ENCODE results near the gene ZNF766.
"Not testable (repeated sequence)": the region's sequence is repeated elsewhere in the genome, so short reads cannot be mapped to it uniquely, and the experiment has no call there.

Gene ZNF766
- total RNA-seq = 25.6 to 40.7 reads per million in 2 donors

GRCh38 chr19:52269338-52270261, at the start of gene ZNF766:
Gene ZNF766, plus strand, starts transcription at chr19:52269587. Its CDS starts 27 bp downstream, at chr19:52269614.
- DNase-seq = peak; percentile 93 to 97 (median 95)

GRCh38 chr19:52219611-52220010, 49.8 kb upstream of the ZNF766 start:
- no peak for DNase-seq

DNA sequence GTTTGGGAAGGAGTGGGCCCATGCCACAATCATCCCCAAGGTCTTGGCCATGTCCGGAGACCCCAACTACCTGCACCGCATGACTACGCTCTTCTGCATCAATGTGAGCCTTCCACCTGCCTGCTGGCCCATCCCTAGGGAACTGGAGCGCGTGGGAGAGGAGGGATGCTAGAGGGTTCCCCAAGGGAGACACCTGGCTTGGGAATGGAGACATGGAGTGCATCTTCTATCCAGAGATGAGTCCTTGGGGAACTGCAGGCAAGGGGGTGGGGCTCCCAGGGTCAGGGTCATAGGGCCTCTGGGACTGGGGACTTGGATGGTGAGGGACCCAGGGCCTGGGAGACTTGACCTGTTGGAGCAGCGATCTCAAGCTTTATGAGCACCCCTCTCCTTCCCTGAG, 48.4 kb upstream of the ZNF766 start:
- no peak for DNase-seq

DNA sequence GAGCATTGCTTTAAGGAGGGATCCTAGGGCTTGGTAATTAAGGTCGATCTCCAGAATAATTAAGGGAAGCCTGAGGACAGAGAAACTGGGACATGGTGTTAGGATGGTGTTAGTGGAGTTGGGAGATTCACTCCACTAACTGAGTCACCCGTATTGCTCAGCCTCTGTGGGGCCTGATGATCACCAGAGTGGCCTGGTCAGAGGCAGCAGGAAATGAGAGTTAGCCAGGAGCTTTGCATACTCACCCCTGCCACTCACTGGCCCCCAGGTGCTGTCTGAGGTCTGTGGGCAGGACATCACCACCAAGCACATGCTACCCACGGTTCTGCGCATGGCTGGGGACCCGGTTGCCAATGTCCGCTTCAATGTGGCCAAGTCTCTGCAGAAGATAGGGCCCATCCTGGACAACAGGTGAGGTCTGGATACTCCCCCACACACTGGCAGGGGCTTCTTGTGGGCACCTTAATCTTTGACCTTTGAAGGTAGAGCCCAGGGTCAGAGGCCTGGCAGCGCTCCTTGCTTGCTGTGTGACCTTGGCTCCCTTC, 47.5 kb upstream of the ZNF766 start:
- no peak for DNase-seq

DNA sequence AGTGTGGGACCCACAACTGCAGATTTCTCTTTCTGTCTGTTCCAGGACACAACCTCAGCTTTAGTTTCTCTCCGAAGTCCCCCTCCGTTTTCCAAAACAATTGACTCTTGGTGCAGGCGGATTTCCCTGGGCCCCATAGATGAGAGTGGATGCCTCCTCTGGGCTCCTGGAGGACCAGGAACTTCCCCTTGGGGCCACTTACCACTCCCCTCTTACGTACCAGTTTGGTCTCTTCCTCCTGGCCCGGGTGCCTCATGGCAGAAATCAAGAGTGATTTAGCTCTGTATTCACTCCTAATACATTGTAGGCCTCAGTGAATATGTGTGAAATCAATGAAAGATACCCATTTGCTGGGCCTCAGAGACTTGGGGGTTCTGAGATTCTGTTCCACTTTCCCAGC, 45.2 kb upstream of the ZNF766 start:
- DNase-seq = no peak

- no peak for DNase-seq
These were observed 42.7 kb upstream of the ZNF766 start for GRCh38 chr19:52226652-52227051.

DNA sequence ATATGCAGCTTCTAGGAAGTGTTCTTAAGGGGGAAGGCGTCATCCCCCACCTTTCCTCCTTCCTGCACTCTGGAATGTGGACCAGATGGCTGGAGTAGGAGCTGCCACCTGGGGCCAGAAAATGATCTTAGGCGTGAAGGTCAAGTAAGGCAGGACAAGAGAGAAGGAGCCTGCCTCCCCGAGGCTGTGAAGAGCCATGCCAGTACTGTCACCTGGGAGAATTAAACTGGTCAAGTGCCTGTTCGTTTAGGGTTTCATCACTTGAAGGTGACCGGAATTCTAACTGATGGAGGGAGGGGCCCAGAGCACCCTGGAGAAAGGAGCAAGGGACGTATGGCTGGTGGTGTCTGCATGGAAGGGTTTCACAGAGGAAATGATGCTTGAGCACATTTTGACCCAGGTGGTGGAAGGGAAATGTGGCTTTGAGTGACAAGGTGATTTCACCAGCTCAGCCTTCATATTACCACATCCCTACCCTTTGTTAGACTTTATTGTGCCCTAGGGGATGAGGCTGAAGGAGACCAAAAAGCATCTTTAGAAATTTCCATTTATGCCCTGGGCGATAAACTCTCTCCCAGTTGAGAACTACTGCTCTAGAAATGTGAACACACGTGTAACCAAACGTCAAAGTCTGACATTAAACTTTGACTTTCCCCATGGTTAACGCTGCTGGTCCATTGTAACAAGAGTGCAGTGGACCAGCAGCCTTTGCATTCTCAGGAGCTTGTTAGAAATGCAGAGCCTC, 42.0 kb upstream of the ZNF766 start:
- DNase-seq = no peak

GRCh38 chr19:52227980-52228379, 41.4 kb upstream of the ZNF766 start:
- DNase-seq = no peak

- no peak for DNase-seq
These were observed 39.9 kb upstream of the ZNF766 start for GRCh38 chr19:52229524-52229923.

GRCh38 chr19:52230685-52231084, 38.7 kb upstream of the ZNF766 start:
- DNase-seq = no peak

DNA sequence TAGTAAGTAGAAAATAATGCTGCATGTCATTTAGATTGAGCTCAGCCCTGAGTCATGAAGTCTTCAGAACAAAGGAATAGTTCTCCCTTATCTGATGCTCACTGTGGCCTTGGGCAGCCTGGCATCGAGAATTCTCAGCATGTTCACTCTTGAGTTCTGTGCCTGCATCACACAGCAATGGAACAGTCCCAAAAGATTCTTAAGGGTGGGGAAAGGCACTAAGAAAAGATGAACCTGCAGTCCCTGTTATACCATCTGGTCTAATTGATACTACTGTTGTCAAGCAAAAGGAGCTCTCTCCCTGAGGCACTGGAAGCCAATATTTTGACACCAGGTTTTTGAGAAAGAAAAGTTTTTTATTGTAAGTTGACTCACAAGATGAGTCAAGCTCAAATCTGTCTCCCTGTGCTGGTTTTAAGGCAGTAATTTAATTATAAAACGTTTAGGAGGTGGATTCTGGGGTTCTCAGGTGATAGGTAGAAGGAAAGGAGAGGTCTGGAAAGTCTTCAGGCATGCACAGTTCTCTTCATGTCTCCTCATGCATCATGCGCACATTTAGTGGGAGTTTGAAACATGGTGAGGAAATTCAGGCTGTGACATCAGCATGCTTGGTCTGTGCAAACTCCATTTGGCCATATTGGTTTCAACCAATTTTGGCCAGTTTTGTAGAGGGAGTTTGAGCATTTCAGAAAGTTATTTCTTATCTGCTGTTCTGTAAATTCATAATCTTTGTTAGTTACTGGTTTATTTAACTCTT, 38.1 kb upstream of the ZNF766 start:
- DNase-seq = no peak

GRCh38 chr19:52234406-52234805, 35.0 kb upstream of the ZNF766 start:
- no peak for DNase-seq

GRCh38 chr19:52237197-52237596, 32.2 kb upstream of the ZNF766 start:
- DNase-seq = no peak

DNA sequence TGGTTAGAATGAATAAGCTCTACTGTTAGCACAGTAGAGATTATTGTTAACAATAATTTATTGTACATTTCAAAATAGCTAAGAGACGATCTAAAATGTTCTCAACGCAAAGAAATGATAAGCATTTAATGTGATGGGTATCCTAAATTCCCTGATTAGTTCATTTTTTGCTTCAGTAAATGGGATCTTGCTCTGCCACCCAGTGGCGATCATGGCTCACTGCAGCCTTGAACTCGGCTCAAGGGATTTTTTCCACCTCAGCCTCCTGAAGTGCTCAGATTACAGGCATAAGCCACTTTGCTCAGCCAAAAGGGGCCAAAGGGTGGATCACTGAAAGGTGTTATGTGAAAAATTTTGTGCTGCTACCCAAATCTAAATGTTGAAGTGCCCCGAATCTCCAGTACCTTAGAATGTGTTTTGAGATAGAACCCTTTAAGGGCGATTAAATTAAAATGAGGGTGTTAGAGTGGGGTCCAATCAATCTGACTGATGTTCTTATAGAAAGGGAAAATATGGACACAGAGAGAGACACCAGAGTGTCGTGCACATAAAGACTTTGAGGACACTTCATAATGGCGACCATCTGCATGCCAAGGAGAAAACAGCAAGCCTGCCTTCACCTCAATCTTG, 31.5 kb upstream of the ZNF766 start:
- DNase-seq = peak in 4 of 5 experiments; percentile 12 to 60 (median 30)

- no peak for DNase-seq
These were observed 25.4 kb upstream of the ZNF766 start for GRCh38 chr19:52244021-52244420.

GRCh38 chr19:52248241-52248640, 21.1 kb upstream of the ZNF766 start:
- peak in 4 of 5 experiments; percentile 28 to 40 (median 34) for DNase-seq

- DNase-seq = no peak
These were observed 11.0 kb upstream of the ZNF766 start for GRCh38 chr19:52258426-52258825.

- DNase-seq = not testable (repeated sequence)
These were observed 3.8 kb upstream of the ZNF766 start for GRCh38 chr19:52265556-52265955.

- peak in 1 of 5 experiments; percentile 36 for DNase-seq
These were observed 989 bp downstream of the ZNF766 start for GRCh38 chr19:52270266-52270885.

GRCh38 chr19:52273301-52273700, 3.9 kb downstream of the ZNF766 start:
- DNase-seq = no peak

DNA sequence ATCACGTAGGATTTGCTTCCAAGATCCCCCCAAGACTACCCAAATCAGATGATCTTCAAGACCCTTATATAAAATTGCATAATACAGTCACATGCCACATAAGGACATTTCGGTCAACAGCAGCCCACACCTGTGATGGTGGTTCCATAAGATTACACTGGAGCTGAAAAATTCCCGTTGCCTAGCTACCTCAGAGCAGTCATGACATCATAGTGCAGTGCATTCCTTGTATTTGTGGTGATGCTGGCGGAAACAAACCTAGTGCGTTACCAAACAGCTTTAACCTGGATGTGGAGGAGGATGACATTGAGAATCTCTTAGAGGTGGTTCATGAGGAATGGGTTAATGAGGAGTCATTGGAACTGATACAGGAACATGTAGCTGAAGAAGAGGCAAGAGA, 4.8 kb downstream of the ZNF766 start:
- DNase-seq = no peak

GRCh38 chr19:52275988-52276387, 6.6 kb downstream of the ZNF766 start:
- DNase-seq = no peak

All from T-helper 2 cell (primary cell).